ENCODE results near the gene NPR2.

- TF ChIP-seq CTCF (IDR thresholded peaks at IDR 0.05) = no peak
- no peak for TF ChIP-seq POLR2A (IDR thresholded peaks at IDR 0.05)
- no peak for TF ChIP-seq EP300 (IDR thresholded peaks at IDR 0.05)
Observed at GRCh38 chr9:35840881-35841644, 49.7 kb downstream of the NPR2 start.
